Raji (cell line): Measurements from ENCODE around the gene GTPBP3.

Experiments
- POLR2A ChIP-seq: IDR thresholded peaks from 2 replicates; pipeline ENCODE4 v1.6.1; 2011; ENCODE audit warnings: low read depth, low read length, control low read depth; ENCODE audit not compliant: insufficient read depth

The GTPBP3 gene

DNA sequence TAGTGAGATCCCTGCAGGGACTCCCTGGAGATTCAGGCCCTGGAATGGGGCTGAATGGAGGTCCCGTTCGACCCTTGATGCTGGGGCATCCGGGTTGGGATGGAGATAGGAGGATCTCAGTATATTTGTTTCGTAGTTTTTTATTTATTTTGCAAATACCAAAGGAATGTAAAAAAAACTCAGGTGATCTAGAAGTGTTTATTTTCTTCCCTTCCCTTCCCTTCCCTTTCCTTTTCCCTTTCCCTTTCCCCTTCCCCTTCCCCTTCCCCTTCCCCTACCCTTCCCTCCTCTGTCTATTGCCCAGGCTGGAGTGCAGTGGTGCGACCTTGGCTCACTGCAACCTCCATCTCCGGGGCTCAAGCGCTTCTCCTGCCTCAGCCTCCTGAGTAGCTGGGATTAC lies 4.5 kb downstream of the GTPBP3 start:
- no peak for TF ChIP-seq POLR2A

DNA sequence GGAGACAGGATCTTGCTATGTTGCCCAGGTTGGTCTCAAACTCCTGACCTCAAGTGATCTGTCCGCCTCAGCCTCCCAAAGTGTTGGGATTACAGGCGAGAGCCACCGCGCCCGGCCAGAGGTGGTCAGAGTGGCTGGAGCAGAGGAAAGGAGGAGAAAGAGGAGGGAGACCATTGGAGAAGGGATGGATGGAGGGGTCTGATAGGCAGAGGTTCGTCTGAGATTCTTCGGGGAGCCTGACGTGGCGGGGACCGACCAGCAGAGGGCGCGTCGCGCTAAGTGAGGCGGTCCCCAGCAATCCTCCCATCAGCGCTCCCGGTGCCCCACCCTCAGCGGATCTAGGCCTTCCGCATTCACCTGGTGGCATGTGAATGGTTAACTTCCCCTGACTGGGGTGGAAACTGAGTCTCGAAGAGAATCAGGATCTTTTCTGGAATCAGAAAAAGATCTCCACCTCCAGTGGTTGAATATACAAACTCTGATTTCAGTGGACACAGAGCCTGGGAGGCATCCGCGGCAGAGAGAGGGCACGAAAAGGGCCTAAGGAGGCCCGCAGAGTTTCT lies 8.8 kb downstream of the GTPBP3 start:
- TF ChIP-seq POLR2A = no peak; the same call in 1 of the 2 replicates

DNA sequence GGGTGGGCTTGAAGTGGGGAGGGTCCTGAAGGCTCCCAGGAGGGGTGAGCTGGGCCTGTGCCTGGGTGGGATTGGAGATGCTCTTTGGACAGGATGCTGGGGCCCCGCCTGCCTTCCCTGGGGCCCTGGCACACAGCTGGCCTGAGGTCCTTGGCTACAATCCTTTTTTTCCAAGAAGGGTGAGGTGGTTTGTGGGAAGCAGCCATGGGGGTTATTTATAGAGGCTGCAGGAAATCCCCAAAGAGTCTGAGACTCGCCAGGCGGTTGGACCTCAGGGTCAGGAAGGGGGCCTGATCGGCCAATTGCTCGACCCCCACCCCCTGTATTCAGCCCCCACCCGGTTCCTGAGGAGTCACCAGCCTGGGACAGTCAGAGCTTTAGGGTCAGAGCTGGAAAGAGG lies 10.0 kb downstream of the GTPBP3 start:
- no peak for TF ChIP-seq POLR2A

GRCh38 chr19:17347877-17348276 lies 10.5 kb downstream of the GTPBP3 start:
- no peak for TF ChIP-seq POLR2A

- no peak for TF ChIP-seq POLR2A
These were observed 11.3 kb downstream of the GTPBP3 start for GRCh38 chr19:17348700-17349099.

GRCh38 chr19:17351815-17352435 lies 14.6 kb downstream of the GTPBP3 start:
- TF ChIP-seq POLR2A = no peak

GRCh38 chr19:17352608-17353280 lies 15.4 kb downstream of the GTPBP3 start:
- TF ChIP-seq POLR2A = no peak

- no peak for TF ChIP-seq POLR2A
These were observed 16.0 kb downstream of the GTPBP3 start for GRCh38 chr19:17353386-17353785.

- no peak for TF ChIP-seq POLR2A
These were observed 19.8 kb downstream of the GTPBP3 start for GRCh38 chr19:17357078-17357666.

DNA sequence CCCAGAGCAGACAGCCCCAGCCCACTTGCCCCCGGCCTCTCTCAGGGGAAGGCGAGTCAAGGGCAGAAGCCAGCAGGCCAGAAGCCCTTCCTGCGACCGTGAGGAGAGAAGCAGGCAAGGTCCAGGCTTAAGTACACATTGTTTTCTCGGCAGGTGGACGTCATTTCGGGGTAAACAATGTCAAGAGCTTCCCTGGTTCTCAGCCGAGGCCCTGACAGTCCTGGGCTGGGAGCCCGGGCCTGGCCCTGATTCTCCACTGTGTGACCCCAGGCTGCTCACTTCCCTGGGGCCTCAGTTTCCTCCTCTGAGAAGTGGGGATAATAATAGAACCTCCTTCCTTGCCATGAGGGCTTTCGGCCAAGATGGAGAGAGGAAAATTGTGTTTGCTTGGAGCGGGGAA lies 20.4 kb downstream of the GTPBP3 start:
- no peak for TF ChIP-seq POLR2A

DNA sequence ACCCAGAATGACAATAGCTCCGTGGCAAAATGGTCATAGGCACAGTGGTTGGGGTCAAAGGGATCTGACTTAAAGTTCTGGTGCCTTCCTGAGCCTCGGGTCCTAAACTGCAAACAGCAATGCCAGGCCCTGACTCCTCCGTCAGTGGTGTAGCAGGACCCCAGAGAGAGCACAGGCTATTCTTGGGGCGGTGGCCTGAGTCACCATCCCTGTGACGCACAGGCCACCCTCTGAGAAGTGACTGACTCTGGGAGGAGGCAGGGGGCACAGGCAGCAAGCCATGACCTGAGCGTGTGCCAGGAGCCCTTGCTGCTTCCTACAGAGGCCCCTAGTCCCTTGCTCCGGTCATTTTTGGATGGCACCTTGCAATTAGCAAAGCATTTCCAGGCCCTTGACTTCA lies 21.0 kb downstream of the GTPBP3 start:
- no peak for TF ChIP-seq POLR2A

DNA sequence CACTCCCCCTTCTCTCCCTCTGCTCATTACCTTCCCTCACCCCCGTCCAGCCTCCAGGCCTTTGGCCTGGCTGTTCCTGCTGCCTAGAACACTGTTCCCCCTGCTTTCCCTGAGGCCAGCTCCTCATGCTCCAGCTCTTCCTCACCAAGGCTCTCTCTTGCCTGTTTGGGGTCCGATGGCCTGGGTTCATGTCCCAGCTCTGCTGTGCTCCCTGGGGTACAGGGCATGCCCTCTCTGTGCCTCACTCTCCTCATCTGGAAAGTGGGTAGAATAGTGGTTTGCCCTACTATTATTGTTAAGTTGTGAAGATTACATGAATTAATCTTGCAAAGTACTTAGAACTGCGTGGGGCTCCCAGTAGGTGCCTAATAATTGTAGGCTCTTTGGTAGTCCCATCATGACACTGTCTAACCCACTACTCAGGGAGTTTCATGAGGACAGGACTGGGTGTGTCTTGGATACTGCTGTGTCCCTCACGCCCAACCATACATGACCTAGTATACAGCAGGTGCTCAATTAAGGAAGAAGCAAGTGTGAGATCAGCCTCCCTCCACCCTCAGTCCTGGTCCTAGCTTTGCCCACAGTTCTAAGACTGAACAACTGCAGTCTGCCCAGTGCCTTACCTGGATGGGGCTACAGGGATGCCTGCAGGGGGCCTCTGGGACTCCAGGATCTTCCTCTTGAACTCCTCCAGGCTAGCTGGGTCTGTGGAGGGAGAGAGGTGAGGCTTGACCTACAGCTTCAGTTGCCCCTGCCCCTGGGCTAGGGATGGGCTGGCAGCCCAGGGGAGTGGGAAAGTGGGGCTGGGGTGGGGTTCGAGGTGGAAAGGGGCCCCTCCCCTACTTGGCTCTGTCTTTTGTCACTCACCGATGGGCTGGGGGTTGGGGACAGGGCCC lies 22.8 kb downstream of the GTPBP3 start:
- no peak for TF ChIP-seq POLR2A

GRCh38 chr19:17365361-17365760 lies 28.0 kb downstream of the GTPBP3 start:
- TF ChIP-seq POLR2A = no peak

DNA sequence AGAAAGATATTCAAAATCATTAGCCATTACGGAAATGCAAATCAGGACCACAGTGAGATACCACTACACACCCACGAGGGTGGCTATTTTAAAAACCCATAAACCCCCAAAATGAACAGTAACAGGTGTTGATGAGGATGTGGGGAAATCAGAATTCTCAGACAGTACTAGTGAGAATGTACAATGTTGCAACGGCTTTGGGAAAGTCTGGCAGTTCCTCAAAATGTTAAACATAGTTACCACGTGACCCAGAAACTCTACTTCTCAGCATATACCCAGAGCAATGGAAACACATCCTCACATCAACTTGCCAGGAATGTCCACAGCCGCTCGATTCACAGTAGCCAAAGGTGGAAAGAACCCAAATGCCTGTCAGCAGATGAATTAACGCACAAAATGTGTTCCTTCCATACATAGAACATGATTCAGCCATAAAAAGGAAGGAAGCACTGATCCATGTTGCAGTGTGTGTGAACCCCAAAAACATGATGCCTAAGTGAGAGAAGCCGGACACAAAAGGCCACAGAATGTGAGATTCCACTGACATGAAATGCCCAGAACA lies 32.8 kb downstream of the GTPBP3 start:
- TF ChIP-seq POLR2A = no peak

- TF ChIP-seq POLR2A = no peak
These were observed 39.7 kb downstream of the GTPBP3 start, which contains the start of gene PLVAP for GRCh38 chr19:17376935-17377600. TSS of gene PLVAP (minus strand) at chr19:17377342. CDS start at chr19:17377288, 54 bp downstream.

GRCh38 chr19:17378271-17378670 lies 40.9 kb downstream of the GTPBP3 start:
- TF ChIP-seq POLR2A = no peak
